Ishikawa (cell line): ENCODE data around the gene SYNM.

ENCODE experiments used
- CEBPB ChIP-seq: IDR thresholded peaks from 2 replicates; pipeline ENCODE4 v1.6.1; 2012
- CREB1 ChIP-seq: IDR thresholded peaks from 2 replicates; pipeline ENCODE4 v1.6.1; 2012; ENCODE audit warnings: low read depth
- EGR1 ChIP-seq: IDR thresholded peaks from 2 replicates; pipeline ENCODE4 v1.6.1; 2012
- EP300 ChIP-seq: IDR thresholded peaks from 2 replicates; pipeline ENCODE4 v1.6.1; 2012; ENCODE audit warnings: borderline replicate concordance
- FOXM1 ChIP-seq: IDR thresholded peaks from 2 replicates; pipeline ENCODE4 v1.6.1; 2012; ENCODE audit warnings: low read depth, borderline replicate concordance
- MAX ChIP-seq: IDR thresholded peaks from 2 replicates; pipeline ENCODE4 v1.6.1; 2012
- NFIC ChIP-seq: IDR thresholded peaks from 2 replicates; pipeline ENCODE4 v1.6.1; 2012
- RAD21 ChIP-seq: IDR thresholded peaks from 2 replicates; pipeline ENCODE4 v1.6.1; 2012; ENCODE audit warnings: low read depth
- REST ChIP-seq: IDR thresholded peaks from 2 replicates; pipeline ENCODE4 v1.6.1; 2012; ENCODE audit warnings: low read depth, mild to moderate bottlenecking
- TAF1 ChIP-seq: IDR thresholded peaks from 2 replicates; pipeline ENCODE4 v1.6.1; 2012; ENCODE audit warnings: low read depth, mild to moderate bottlenecking
- TCF12 ChIP-seq: IDR thresholded peaks from 2 replicates; pipeline ENCODE4 v1.6.1; 2012; ENCODE audit warnings: low read depth
- TEAD4 ChIP-seq: IDR thresholded peaks from 2 replicates; pipeline ENCODE4 v1.6.1; 2012
- USF1 ChIP-seq: IDR thresholded peaks from 2 replicates; pipeline ENCODE4 v1.6.1; 2012
- YY1 ChIP-seq: IDR thresholded peaks from 2 replicates; pipeline ENCODE4 v1.6.1; 2012; ENCODE audit warnings: low read depth
- ZBTB7A ChIP-seq: IDR thresholded peaks from 2 replicates; pipeline ENCODE4 v1.6.1; 2012; ENCODE audit warnings: low read depth

The SYNM gene

GRCh38 chr15:99169769-99170311 is 65.0 kb downstream of the SYNM start:
- TF ChIP-seq EGR1 (no peak), USF1 (no peak), NFIC (no peak), ZBTB7A (no peak), YY1 (no peak), TAF1 (no peak), CREB1 (no peak), TEAD4 (no peak), TCF12 (no peak), FOXM1 (no peak), EP300 (no peak)

- TF ChIP-seq USF1 (no peak), CEBPB (no peak), NFIC (no peak), EGR1 (no peak), CREB1 (no peak), TCF12 (no peak), FOXM1 (no peak), ZBTB7A (no peak), MAX (no peak), REST (no peak), EP300 (no peak), TEAD4 (no peak), YY1 (no peak), TAF1 (no peak), RAD21 (no peak)
Observed at GRCh38 chr15:99170476-99171065, 65.7 kb downstream of the SYNM start.

- TF ChIP-seq ZBTB7A, result no peak
- no peak for TF ChIP-seq TCF12
- no peak for TF ChIP-seq RAD21
- no peak for TF ChIP-seq FOXM1
- no peak for TF ChIP-seq EP300
- no peak for TF ChIP-seq CEBPB
- TF ChIP-seq TAF1, result no peak
- TF ChIP-seq MAX, result no peak
- no peak for TF ChIP-seq REST
- no peak for TF ChIP-seq USF1
- no peak for TF ChIP-seq YY1
Observed at GRCh38 chr15:99172171-99172570, 67.3 kb downstream of the SYNM start.

GRCh38 chr15:99172989-99173388 is 68.1 kb downstream of the SYNM start:
- no peak for TF ChIP-seq YY1
- no peak for TF ChIP-seq EP300
- no peak for TF ChIP-seq FOXM1
- TF ChIP-seq TEAD4, result no peak
- TF ChIP-seq TAF1, result no peak
- no peak for TF ChIP-seq ZBTB7A
- no peak for TF ChIP-seq CEBPB
- TF ChIP-seq USF1, result no peak
- no peak for TF ChIP-seq RAD21
- no peak for TF ChIP-seq TCF12
- TF ChIP-seq EGR1, result no peak
- no peak for TF ChIP-seq NFIC
- no peak for TF ChIP-seq REST
- TF ChIP-seq MAX, result no peak
- TF ChIP-seq CREB1, result no peak
